T-helper 2 cell (primary cell): ENCODE results near the gene AGAP9.
"Not testable (repeated sequence)": the region's sequence is repeated elsewhere in the genome, so short reads cannot be mapped to it uniquely, and the experiment has no call there.

Experiments
- DNase-seq, 5 experiments: peaks; one replicate each; pipeline versions ENCODE4 v3.0.0 to v3.0.0-alpha.2; 2012 to 2022
- total RNA-seq, 2 donors: gene quantifications; one replicate each; lab custom pipeline; 2026; lab: John Stamatoyannopoulos, UW

AGAP9 gene
- 6.1 to 7.8 reads per million in 2 donors for total RNA-seq

- not testable (repeated sequence) for DNase-seq
These were observed at the start of gene AGAP9 for GRCh38 chr10:47523475-47523874. Gene AGAP9, minus strand, starts transcription at chr10:47523638. Its CDS starts 112 bp downstream, at chr10:47523526.

GRCh38 chr10:47571138-47571912 is 47.9 kb upstream of the AGAP9 start:
- DNase-seq = not testable (repeated sequence)

GRCh38 chr10:47566757-47567156 is 43.3 kb upstream of the AGAP9 start:
- DNase-seq = not testable (repeated sequence)

- DNase-seq = peak in 1 of 5 experiments; percentile 64
These were observed 42.8 kb upstream of the AGAP9 start for GRCh38 chr10:47566108-47566699.

GRCh38 chr10:47565517-47565920 is 42.1 kb upstream of the AGAP9 start:
- DNase-seq = not testable (repeated sequence)

- DNase-seq = not testable (repeated sequence)
These were observed 41.5 kb upstream of the AGAP9 start for GRCh38 chr10:47564953-47565352.

- DNase-seq = not testable (repeated sequence)
These were observed 40.9 kb upstream of the AGAP9 start for GRCh38 chr10:47564318-47564717.

- peak in 1 of 5 experiments; percentile 30 for DNase-seq
These were observed 37.0 kb upstream of the AGAP9 start for GRCh38 chr10:47560452-47560851.

GRCh38 chr10:47559718-47560308 is 36.4 kb upstream of the AGAP9 start:
- DNase-seq = peak in 1 of 5 experiments; percentile 0

GRCh38 chr10:47558109-47558508 is 34.7 kb upstream of the AGAP9 start:
- peak in 1 of 5 experiments; percentile 78 for DNase-seq

- DNase-seq = not testable (repeated sequence)
These were observed 34.2 kb upstream of the AGAP9 start for GRCh38 chr10:47557616-47558015.

- not testable (repeated sequence) for DNase-seq
These were observed 31.9 kb upstream of the AGAP9 start for GRCh38 chr10:47555334-47555733.

GRCh38 chr10:47554552-47554951 is 31.1 kb upstream of the AGAP9 start:
- peak in 1 of 5 experiments; percentile 49 for DNase-seq

GRCh38 chr10:47553860-47554247 is 30.4 kb upstream of the AGAP9 start:
- DNase-seq = peak in 1 of 5 experiments; percentile 51

- peak; percentile 22 to 88 (median 52) for DNase-seq
These were observed 29.9 kb upstream of the AGAP9 start for GRCh38 chr10:47553214-47553859.

- DNase-seq = peak in 3 of 5 experiments; percentile 8 to 95 (median 21)
These were observed 29.3 kb upstream of the AGAP9 start for GRCh38 chr10:47552719-47553118.

- not testable (repeated sequence) for DNase-seq
These were observed 23.8 kb upstream of the AGAP9 start for GRCh38 chr10:47547286-47547685.

- DNase-seq = peak in 1 of 5 experiments; percentile 28
These were observed 13.0 kb upstream of the AGAP9 start for GRCh38 chr10:47536430-47536829.

GRCh38 chr10:47502313-47502712 is 21.1 kb downstream of the AGAP9 start:
- DNase-seq = not testable (repeated sequence)

- not testable (repeated sequence) for DNase-seq
These were observed 29.2 kb downstream of the AGAP9 start for GRCh38 chr10:47494226-47494625.

GRCh38 chr10:47491600-47491999 is 31.8 kb downstream of the AGAP9 start, which contains the start of gene FAM25G:
Gene FAM25G, minus strand, starts transcription at chr10:47491700. Its CDS starts 26 bp downstream, at chr10:47491674.
- not testable (repeated sequence) for DNase-seq

GRCh38 chr10:47489630-47490029 is 33.8 kb downstream of the AGAP9 start:
- not testable (repeated sequence) for DNase-seq

- DNase-seq = peak in 1 of 5 experiments; percentile 44
These were observed 37.5 kb downstream of the AGAP9 start for GRCh38 chr10:47485943-47486342.
